OCI-LY1 (cell line): ENCODE results near the gene SRRM2.

Experiments used
- EZH2 ChIP-seq: fragments of 200-600 bp; sonication (generic), shearing (Covaris generic); IDR thresholded peaks from 2 replicates; pipeline ENCODE4 v1.8.0; 2017; ENCODE audit warnings: borderline replicate concordance, mixed run types, mild to moderate bottlenecking, antibody characterized with exemption, low read length, moderate library complexity, mixed read lengths
- TF ChIP-seq, protein P1 (sequence below): fragments of 200-600 bp; sonication (generic), shearing (Covaris generic); IDR thresholded peaks from 2 replicates; pipeline ENCODE4 v1.5.1; 2017; ENCODE audit warnings: mild to moderate bottlenecking, antibody characterized with exemption, low read length, moderate library complexity, mixed read lengths

DNA sequence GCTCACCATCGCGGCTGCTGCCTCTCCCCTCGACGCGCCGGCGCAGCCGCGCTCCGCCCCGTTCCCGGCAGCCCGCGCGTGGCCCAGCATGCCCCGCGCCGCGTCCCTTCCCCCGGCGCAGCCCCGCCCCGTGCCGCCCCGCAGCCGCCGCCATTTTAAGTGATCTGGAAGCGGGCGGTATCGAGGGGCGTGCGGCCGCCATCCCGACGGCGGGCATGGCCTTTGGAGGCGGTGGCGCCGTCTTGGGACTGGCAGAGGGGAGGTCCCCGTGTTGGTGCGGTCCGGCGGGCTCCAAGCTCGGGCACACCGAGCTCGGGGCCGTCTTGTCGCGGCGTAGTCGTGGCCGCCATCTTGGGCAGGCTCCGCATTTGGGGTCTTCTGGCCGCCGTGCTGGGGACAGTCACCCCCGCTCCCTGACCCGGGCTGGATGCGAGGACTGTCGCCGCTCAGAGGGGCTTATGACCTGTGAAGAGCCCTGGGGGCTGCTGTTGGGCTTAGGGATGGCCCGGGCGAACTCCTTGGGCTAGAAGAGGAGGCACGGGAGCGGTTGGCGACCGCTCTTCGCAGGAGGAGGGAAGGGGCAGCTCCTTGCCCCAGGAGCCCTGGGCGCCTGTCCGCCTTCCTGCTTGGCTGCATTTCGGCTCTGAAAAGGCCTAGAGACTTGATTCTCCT lies 24.9 kb downstream of the SRRM2 start, which contains the start of gene ELOB:
- TF ChIP-seq, protein P1, sequence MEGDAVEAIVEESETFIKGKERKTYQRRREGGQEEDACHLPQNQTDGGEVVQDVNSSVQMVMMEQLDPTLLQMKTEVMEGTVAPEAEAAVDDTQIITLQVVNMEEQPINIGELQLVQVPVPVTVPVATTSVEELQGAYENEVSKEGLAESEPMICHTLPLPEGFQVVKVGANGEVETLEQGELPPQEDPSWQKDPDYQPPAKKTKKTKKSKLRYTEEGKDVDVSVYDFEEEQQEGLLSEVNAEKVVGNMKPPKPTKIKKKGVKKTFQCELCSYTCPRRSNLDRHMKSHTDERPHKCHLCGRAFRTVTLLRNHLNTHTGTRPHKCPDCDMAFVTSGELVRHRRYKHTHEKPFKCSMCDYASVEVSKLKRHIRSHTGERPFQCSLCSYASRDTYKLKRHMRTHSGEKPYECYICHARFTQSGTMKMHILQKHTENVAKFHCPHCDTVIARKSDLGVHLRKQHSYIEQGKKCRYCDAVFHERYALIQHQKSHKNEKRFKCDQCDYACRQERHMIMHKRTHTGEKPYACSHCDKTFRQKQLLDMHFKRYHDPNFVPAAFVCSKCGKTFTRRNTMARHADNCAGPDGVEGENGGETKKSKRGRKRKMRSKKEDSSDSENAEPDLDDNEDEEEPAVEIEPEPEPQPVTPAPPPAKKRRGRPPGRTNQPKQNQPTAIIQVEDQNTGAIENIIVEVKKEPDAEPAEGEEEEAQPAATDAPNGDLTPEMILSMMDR = no peak
- no peak for TF ChIP-seq EZH2
